ENCODE results near the gene CKB.

Gene CKB

DNA sequence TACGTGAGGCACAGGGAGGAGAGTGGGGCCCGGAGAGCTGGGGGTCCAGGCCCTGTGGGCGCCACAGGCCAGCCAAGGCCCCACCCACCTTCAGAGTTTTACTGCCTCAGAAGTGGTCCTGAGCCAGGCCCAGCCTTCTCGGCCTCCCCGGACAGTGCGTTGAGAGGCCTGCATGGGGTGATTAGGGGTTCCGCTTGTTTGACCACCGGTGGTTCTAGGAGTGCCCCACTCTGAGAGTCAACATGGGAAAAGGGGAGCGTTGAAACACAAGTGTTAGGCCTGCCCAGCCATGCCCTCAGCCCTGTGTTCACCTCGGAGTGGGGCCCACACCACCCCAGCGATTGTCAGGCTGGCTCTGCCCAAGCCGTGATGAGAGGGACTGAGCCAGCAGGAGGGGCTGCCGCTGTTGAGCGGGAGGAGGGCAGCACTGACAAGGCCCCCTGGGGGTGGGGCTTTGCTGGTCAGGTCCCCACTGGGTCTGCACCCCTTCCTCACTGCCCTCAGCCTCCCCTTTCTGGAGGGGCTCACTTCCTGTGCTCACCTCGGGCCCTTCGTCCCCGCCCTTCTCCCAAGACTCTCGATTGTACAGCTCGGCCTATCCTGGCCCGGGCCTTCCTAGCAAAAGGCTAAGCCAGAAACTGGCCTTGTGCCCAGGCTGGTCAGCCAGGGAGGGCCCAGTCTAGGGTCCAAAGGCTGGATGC, 4.8 kb downstream of the CKB start:
- TF ChIP-seq POLR2AphosphoS5 (IDR thresholded peaks at IDR 0.05; ENCODE audit: low read depth, low read length) (no peak), FOXP2 (optimal IDR thresholded peaks at IDR 0.05; ENCODE audit: borderline replicate concordance, extremely low read depth, extremely low read length, insufficient read depth) (no peak), TAF1 (IDR thresholded peaks at IDR 0.05; ENCODE audit: borderline replicate concordance, insufficient read depth, low read length) (no peak), SIN3A (IDR thresholded peaks at IDR 0.05; ENCODE audit: borderline replicate concordance, insufficient read depth, low read length) (no peak)
- TF ChIP-seq, protein P1, sequence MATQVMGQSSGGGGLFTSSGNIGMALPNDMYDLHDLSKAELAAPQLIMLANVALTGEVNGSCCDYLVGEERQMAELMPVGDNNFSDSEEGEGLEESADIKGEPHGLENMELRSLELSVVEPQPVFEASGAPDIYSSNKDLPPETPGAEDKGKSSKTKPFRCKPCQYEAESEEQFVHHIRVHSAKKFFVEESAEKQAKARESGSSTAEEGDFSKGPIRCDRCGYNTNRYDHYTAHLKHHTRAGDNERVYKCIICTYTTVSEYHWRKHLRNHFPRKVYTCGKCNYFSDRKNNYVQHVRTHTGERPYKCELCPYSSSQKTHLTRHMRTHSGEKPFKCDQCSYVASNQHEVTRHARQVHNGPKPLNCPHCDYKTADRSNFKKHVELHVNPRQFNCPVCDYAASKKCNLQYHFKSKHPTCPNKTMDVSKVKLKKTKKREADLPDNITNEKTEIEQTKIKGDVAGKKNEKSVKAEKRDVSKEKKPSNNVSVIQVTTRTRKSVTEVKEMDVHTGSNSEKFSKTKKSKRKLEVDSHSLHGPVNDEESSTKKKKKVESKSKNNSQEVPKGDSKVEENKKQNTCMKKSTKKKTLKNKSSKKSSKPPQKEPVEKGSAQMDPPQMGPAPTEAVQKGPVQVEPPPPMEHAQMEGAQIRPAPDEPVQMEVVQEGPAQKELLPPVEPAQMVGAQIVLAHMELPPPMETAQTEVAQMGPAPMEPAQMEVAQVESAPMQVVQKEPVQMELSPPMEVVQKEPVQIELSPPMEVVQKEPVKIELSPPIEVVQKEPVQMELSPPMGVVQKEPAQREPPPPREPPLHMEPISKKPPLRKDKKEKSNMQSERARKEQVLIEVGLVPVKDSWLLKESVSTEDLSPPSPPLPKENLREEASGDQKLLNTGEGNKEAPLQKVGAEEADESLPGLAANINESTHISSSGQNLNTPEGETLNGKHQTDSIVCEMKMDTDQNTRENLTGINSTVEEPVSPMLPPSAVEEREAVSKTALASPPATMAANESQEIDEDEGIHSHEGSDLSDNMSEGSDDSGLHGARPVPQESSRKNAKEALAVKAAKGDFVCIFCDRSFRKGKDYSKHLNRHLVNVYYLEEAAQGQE (IDR thresholded peaks at IDR 0.05; ENCODE audit: insufficient read depth in 1 of 2, low read depth in 2 of 2, low read length in 2 of 2) = no peak

DNA sequence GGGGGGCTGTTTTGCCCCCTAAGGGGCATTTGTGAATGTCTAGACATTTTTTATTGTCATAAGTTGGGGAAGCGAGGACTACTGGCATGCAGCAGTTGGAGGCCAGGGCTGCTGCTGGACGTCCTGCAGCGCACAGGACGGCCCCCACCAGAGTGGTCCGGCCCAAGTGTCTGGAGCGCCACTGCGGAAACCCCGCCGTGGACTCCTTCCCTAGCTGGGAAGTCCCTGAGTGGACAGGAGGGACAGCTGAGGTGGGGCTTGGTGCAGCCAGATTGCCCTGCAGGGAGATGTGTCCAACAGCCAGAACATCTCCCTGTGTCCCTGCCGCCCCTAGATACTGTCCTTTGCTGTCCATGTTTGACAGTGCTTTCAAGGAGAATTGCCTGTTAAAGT, 5.5 kb downstream of the CKB start:
- no peak for TF ChIP-seq SIN3A (IDR thresholded peaks at IDR 0.05; ENCODE audit: borderline replicate concordance, insufficient read depth, low read length)

DNA sequence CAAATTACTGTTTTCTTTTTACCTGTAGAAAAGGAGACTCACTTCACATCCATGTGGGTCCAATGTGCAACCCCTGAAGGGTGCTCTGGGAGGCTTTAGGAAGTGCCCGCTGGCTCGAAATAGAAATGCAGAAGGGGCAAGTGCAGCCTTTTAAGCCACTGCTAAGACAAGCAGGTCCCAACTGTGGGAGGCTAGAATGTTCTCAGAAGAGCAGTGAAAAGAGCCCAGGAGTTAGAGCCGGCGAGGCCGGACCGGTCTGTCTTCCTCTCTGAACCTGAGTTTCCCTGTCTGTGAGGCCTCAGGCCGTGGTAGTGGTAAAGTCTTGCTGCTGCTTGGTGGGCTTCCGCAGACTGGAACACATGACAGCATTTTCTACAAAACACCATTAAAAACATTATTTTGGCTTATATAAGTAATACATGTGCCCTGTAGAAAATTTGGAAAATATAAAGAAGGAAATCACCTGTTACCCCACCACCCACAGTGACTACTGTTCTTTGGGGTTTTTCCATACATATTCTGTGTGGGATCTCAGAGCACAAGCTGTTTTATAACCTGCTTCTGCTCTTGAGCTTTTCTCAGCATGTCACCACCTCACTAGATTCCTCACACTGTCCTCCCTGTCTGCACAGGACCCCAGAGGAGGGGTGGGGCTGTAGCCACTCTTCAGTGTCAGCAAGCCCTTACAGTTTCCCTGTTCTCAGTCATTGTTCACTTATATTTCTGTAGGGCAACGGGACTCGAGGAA, 6.0 kb downstream of the CKB start:
- TF ChIP-seq, protein P1 (IDR thresholded peaks at IDR 0.05; ENCODE audit: insufficient read depth in 1 of 2, low read depth in 2 of 2, low read length in 2 of 2) = no peak
- TF ChIP-seq SIN3A (IDR thresholded peaks at IDR 0.05; ENCODE audit: borderline replicate concordance, insufficient read depth, low read length) (no peak), TAF1 (IDR thresholded peaks at IDR 0.05; ENCODE audit: borderline replicate concordance, insufficient read depth, low read length) (no peak), POLR2AphosphoS5 (IDR thresholded peaks at IDR 0.05; ENCODE audit: low read depth, low read length) (no peak), FOXP2 (optimal IDR thresholded peaks at IDR 0.05; ENCODE audit: borderline replicate concordance, extremely low read depth, extremely low read length, insufficient read depth) (no peak)

DNA sequence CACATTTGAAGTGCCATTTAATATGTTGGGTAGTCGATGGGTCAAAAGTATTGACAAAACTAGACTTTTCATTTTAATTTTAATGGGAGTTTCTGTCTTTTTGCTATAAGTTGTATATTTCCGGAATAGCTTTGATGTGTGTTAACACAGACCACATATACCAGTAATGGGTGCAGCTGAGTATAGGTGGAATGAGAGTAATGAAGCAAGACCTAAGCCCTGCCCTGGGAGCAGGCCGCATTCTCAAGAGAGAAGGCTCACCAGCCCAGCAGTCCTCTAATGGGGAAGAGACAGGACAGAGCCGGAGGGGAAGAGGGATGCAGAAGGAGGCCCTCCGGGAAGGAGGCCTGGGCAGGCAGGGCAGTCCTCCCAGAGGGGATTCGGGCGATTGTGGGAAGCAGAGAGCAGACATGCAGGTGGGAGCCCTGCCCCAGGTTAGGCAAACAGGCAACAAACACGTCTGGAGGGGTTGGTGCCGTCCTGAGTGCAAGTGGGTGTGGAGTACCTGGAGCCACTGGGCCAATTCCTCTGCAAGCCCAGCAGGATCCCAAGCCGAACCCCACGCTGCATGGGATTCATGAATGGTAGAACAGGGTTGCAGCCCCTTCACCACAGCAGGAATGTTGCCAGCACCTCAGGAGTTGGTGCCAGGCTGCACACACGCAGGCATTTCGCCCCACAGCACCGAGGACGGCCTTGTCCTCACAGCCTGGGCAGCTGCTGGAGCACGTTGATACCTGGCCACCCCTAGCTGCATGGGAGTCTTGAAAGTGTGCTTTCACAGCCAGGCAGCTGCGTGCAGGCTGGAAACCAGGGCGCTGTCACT, 7.8 kb downstream of the CKB start:
- TF ChIP-seq TAF1 (IDR thresholded peaks at IDR 0.05; ENCODE audit: borderline replicate concordance, insufficient read depth, low read length) (no peak), POLR2AphosphoS5 (IDR thresholded peaks at IDR 0.05; ENCODE audit: low read depth, low read length) (no peak), SIN3A (IDR thresholded peaks at IDR 0.05; ENCODE audit: borderline replicate concordance, insufficient read depth, low read length) (no peak), FOXP2 (optimal IDR thresholded peaks at IDR 0.05; ENCODE audit: borderline replicate concordance, extremely low read depth, extremely low read length, insufficient read depth) (no peak)
- TF ChIP-seq, protein P1 (IDR thresholded peaks at IDR 0.05; ENCODE audit: insufficient read depth in 1 of 2, low read depth in 2 of 2, low read length in 2 of 2) = no peak
